Esophagus squamous epithelium (tissue), 5 donors: Measurements from ENCODE around the gene ASCL5. TPM values are rescaled to one million over a fixed set of nuclear protein-coding genes. Genes with fewer than 3 reads are reported as not detected.

Experiments used
- DNase-seq: peaks from one replicate; lab custom pipeline; 2025; lab: John Stamatoyannopoulos, UW
- H3K27ac ChIP-seq, 4 donors: fragments of 200-600 bp; sonication (generic); one replicate each; pipeline ENCODE4 v1.5.1; 2016 to 2019; ENCODE audit warnings: mild to moderate bottlenecking in 1 of 4
- H3K27me3 ChIP-seq, 4 donors: fragments of 200-600 bp; sonication (generic); 1 replicate in 3 of 4; 2 replicates in 1 of 4; pipeline versions ENCODE4 v1.5.1 to v1.6.0; 2017 to 2021; ENCODE audit warnings: antibody characterized with exemption in 1 of 4
- H3K36me3 ChIP-seq, 3 donors: fragments of 200-600 bp; sonication (generic); one replicate each; pipeline ENCODE4 v1.5.1; 2016 to 2019
- H3K4me1 ChIP-seq, 3 donors: fragments of 200-600 bp; sonication (generic); one replicate each; pipeline ENCODE4 v1.5.1; 2017 to 2019
- H3K4me3 ChIP-seq, 4 donors: fragments of 200-600 bp; sonication (generic); 1 replicate in 3 of 4; 2 replicates in 1 of 4; pipeline ENCODE4 v1.5.1; 2016 to 2019; ENCODE audit warnings: mild to moderate bottlenecking in 2 of 4, moderate library complexity in 1 of 4
- H3K9me3 ChIP-seq, 3 donors: fragments of 200-600 bp; sonication (generic); one replicate each; pipeline ENCODE4 v1.5.1; 2016 to 2019
- POLR2A ChIP-seq, 4 donors: fragments of 450-650 bp; IDR thresholded peaks; one replicate each; pipeline ENCODE4 v1.6.1; 2017; ENCODE audit warnings: antibody characterized with exemption in 4 of 4, mild to moderate bottlenecking in 4 of 4, moderate library complexity in 3 of 4
- WGBS, 2 donors: methylation state at CpG; one replicate each; pipeline ENCODE4 v1.1.5; 2018; 5-methylcytosine and 5-hydroxymethylcytosine counted together
- intact Hi-C: fragments of 100-400 bp; cut with DNase I; formaldehyde crosslinking; loops from one replicate; pipeline ENCODE4 v1.15.0; 2022
- total RNA-seq, 4 donors: library from RNA; depleted of rRNA; stranded (reverse); fragments of >200 nt; gene quantifications; one replicate each; pipeline ENCODE4 v1.1.0, GENCODE V29; 2016
- TF ChIP-seq, protein P1 (sequence below), 6 experiments: fragments of 450-650 bp in 4 of 6; fragments of 200-600 bp in 2 of 6; sonication (generic) in 2 of 6; IDR thresholded peaks; one replicate each; pipeline ENCODE4 v1.5.1; 2016 to 2019; ENCODE audit warnings: antibody characterized with exemption in 6 of 6, mild to moderate bottlenecking in 4 of 6, moderate library complexity in 4 of 6
- donor health status: DM: yes; HTN: yes; CAD: no.

Gene ASCL5
- total RNA-seq, 4 donors from 2014 or later: not detected

DNA sequence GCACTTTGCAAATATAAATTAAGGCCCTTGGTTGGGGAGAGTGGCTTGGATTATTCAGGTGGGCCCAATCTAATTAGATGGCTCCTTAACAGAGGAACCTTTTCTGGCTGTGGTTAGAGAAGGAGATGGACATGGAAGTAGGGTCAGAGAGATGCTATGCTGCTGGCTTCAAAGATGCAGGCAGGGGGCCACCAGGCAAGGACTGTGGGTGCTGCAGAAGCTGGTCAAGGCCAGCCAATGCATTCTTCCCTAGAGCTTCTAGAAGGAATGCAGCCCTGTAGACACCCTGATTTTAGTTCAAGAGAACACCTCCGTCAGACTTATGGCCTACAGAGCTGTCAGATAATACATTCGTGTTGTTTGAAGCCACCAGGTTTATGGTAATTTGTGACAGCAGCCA, 31.0 kb upstream of the ASCL5 start:
- Histone ChIP-seq H3K9me3 (no peaks in the 10 kb centered on the region), H3K36me3 (no peaks in the 10 kb centered on the region), H3K27me3 (peaks cover 0 to 35% (median 0%) of the 10 kb centered on the region in 4 donors), H3K27ac (no peak overlapping the region), H3K4me3 (no peak overlapping the region), H3K4me1 (peaks cover 11 to 20% (median 14%) of the 10 kb centered on the region in 3 donors)
- TF ChIP-seq, protein P1, sequence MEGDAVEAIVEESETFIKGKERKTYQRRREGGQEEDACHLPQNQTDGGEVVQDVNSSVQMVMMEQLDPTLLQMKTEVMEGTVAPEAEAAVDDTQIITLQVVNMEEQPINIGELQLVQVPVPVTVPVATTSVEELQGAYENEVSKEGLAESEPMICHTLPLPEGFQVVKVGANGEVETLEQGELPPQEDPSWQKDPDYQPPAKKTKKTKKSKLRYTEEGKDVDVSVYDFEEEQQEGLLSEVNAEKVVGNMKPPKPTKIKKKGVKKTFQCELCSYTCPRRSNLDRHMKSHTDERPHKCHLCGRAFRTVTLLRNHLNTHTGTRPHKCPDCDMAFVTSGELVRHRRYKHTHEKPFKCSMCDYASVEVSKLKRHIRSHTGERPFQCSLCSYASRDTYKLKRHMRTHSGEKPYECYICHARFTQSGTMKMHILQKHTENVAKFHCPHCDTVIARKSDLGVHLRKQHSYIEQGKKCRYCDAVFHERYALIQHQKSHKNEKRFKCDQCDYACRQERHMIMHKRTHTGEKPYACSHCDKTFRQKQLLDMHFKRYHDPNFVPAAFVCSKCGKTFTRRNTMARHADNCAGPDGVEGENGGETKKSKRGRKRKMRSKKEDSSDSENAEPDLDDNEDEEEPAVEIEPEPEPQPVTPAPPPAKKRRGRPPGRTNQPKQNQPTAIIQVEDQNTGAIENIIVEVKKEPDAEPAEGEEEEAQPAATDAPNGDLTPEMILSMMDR (IDR thresholded peaks at IDR 0.05): no peak
- DNase-seq: no peak
- intact Hi-C loops: no loop called here
- 95 to 100% methylated on average over 1 to 2 of the region's 2 CpGs for WGBS, 2 donors

DNA sequence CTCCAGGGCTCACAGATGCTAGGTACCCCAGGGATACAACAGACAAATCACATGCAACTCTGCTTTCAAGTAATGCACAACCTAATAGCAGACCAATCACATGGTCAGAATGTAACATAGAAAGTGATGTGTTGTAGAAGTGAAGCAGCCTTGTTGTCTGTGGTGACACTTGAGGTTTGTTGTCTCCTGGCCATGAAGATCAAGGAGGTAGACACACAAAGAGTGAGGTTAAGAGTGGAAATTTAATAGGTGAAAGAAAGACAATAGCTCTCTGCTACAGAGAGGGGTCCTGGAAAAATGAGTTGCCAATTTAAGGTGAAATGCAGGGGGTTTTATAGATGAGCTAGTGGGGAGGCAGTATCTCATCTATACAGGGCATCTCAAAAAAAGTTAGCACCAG, 29.8 kb upstream of the ASCL5 start:
- Histone ChIP-seq H3K36me3 (peaks cover 0 to 4% (median 0%) of the 10 kb centered on the region in 3 donors), H3K9me3 (no peaks in the 10 kb centered on the region), H3K4me1 (peaks cover 13 to 25% (median 15%) of the 10 kb centered on the region in 3 donors), H3K27ac (no peak overlapping the region), H3K27me3 (peaks cover 0 to 31% (median 0%) of the 10 kb centered on the region in 4 donors), H3K4me3 (no peak overlapping the region)
- DNase-seq: no peak
- TF ChIP-seq, protein P1 (IDR thresholded peaks at IDR 0.05): no peak
- no peak for TF ChIP-seq POLR2A (IDR thresholded peaks at IDR 0.05)
- intact Hi-C loops: no loop called here

DNA sequence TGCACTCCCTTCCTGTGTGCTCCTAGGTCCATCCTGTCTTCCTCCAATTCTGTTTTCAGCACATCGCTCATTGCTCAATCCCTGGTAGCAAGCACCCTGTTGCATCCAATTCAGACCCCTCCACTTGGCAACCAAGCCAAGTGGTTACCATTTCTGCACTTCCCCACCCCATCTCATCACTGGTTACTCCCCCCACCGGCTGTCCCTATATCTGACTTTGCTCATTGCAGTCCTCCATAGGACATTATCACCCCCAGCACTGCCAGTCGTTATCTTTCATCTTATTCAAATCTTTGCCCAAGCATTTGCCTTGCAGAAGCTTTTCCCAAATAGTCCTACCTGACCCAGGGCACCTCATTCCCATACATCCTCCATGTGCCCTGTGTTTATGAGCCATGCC, 29.4 kb upstream of the ASCL5 start:
- Histone ChIP-seq H3K4me1 (peaks cover 13 to 25% (median 15%) of the 10 kb centered on the region in 3 donors), H3K36me3 (peaks cover 0 to 8% (median 0%) of the 10 kb centered on the region in 3 donors), H3K4me3 (no peak overlapping the region), H3K27me3 (peaks cover 0 to 26% (median 0%) of the 10 kb centered on the region in 4 donors), H3K27ac (no peak overlapping the region), H3K9me3 (no peaks in the 10 kb centered on the region)
- DNase-seq: no peak
- 85 to 89% methylated on average over 3 of the region's 3 CpGs for WGBS, 2 donors
- TF ChIP-seq POLR2A (IDR thresholded peaks at IDR 0.05): no peak
- TF ChIP-seq, protein P1 (IDR thresholded peaks at IDR 0.05): no peak
- intact Hi-C loops: no loop called here

DNA sequence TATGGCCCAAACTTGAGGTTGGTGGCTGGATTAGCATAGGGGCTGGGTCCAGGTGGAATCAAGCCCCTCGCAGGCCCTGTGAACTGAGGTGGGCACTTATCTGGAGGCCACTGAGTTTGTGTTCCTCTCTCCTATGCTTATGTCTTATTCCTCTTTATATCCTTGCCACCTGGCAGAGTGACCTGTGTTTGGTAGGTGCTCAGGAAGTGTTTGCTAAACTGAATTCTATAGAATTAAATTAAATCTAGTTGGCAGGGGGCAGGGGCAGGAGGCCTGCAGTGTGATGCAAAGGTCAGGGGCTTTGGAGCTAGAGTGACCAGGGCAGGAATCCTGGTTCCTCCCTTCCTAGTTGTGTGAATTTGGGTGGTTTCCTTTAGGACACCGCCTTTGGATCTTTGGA, 28.4 kb upstream of the ASCL5 start:
- Histone ChIP-seq H3K9me3 (no peaks in the 10 kb centered on the region), H3K4me3 (no peak overlapping the region), H3K27me3 (peaks cover 0 to 23% (median 0%) of the 10 kb centered on the region in 4 donors), H3K27ac (no peak overlapping the region), H3K4me1 (peaks cover 13 to 25% (median 15%) of the 10 kb centered on the region in 3 donors), H3K36me3 (peaks cover 0 to 18% (median 0%) of the 10 kb centered on the region in 3 donors)
- WGBS, 2 donors: 75 to 91% methylated on average over 1 to 2 of the region's 2 CpGs
- no peak for TF ChIP-seq POLR2A (IDR thresholded peaks at IDR 0.05)
- TF ChIP-seq, protein P1 (IDR thresholded peaks at IDR 0.05): no peak
- no peak for DNase-seq
- intact Hi-C loops: no loop called here

DNA sequence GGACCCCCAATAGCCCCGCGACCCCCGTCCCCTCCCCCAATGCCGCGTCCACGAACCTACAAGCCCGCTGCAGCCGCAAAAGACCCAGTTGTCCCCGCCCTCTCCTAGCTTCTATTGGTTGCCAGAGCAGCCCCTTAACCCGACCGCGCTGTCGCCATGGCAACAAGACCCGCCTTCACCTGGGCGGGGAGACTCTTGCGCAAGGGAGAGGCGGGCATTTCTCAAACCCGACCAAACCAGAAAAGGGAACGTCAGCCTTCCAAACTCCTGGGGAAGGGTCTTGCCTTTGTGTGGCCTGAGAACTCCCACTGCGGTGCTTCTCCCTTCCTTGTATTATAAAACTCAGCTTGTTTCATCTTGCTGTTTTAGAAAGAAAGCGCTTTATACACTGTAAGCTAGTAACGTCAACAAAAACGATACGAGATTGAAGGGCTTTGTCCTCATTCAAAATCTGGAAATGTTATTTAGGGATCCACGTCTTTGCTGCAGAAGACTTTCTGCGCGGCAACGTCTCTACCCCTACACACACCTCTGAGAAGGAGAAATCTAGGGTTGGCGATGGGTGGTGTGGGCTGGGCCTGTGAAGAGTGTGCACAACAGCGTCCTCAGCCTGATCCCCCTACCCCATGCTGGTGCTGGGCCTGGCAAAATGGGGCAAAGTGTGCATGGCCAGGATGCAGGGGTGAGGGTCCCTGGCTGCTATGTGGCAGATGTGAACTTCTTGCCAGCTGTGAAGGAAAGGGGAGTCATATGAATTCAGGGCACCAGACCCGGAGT, 27.6 kb upstream of the ASCL5 start, which contains the start of gene TMEM9:
Gene TMEM9, minus strand, starts transcription at position 86 of the 777 bp plus-strand sequence. CDS start 551 bp downstream, outside the sequence.
- intact Hi-C loops: no loop called here
- peaks cover 13 to 25% (median 15%) of the 10 kb centered on the region in 3 donors for H3K4me1 ChIP-seq
- H3K27me3 ChIP-seq: peaks cover 0 to 23% (median 0%) of the 10 kb centered on the region in 4 donors
- WGBS, 2 donors: 6 to 10% methylated on average over 14 to 16 of the region's 31 CpGs
- peak; percentile 87 for DNase-seq
- H3K27ac ChIP-seq: peak within 1 kb of the TSS; percentile 75 to 81 (median 81)
- peak in 1 of 4 donors; percentile 37 for TF ChIP-seq POLR2A (IDR thresholded peaks at IDR 0.05)
- TF ChIP-seq, protein P1 (IDR thresholded peaks at IDR 0.05): no peak
- peak within 1 kb of the TSS; percentile 76 to 96 (median 82) for H3K4me3 ChIP-seq
- peaks cover 0 to 26% (median 0%) of the 10 kb centered on the region in 3 donors for H3K36me3 ChIP-seq
- no peaks in the 10 kb centered on the region for H3K9me3 ChIP-seq
